Measurements from ENCODE around the gene TMEM132D. TPM values are rescaled to one million over a fixed set of nuclear protein-coding genes. Genes with fewer than 3 reads are reported as not detected.
"Not testable (repeated sequence)": the region's sequence is repeated elsewhere in the genome, so short reads cannot be mapped to it uniquely, and the experiment has no call there.

The TMEM132D gene
- total RNA-seq, 1 donor from 2014 or later, result not detected

DNA sequence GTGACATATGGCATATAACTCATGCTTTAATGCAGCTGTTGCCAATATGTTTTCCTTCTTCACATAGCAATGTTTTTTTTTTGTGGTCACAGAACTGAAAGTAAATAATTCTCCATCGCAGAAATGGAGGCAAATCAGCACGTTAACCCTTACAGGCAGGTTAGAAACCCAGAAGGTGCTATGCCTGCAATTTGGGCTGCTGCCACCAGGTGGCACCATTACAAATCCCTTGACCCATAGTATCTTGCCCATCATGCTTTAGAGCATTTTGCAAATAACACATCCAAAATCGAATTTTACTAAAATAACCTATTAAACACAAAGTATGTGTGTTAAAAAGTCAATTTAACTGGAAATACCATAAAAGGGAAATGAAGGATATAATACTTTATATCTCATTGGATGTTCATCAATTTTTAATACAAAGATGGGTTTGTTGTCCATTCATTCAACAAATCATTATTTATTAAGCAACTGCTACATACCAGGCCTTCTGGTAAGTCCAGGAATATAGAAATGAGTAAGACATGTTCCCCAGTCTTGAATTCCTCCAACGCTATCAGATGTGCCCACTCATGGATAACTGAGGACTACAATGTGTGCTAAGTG, 710.5 kb downstream of the TMEM132D start:
- intact Hi-C loops (cut with micrococcal nuclease), result no loop called here
- ATAC-seq, result no peak

DNA sequence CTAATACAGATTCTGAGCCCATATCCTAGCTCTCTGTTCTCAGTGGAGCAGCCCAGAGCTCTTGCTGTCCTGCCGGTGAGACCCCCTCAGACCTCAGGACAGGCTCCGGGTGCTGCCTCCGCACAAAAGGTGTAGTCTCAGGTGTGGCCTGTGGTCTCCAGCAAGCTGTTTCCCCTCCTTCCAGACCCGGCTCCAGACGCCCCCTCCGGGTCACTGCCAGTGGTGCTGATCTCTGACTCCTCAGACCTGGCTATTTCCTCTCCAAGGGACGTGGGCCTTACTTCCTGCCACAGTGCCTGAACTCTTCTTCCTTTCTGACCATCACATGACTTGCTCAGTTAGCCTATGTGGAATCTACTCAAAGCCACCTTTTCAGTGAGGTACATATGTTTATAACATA, 713.0 kb downstream of the TMEM132D start:
- ATAC-seq, result no peak
- intact Hi-C loops (cut with micrococcal nuclease), result no loop called here
- no peak for DNase-seq

More for the DNA sequence above, 710.5 kb downstream of the TMEM132D start:
- DNase-seq, result no peak

DNA sequence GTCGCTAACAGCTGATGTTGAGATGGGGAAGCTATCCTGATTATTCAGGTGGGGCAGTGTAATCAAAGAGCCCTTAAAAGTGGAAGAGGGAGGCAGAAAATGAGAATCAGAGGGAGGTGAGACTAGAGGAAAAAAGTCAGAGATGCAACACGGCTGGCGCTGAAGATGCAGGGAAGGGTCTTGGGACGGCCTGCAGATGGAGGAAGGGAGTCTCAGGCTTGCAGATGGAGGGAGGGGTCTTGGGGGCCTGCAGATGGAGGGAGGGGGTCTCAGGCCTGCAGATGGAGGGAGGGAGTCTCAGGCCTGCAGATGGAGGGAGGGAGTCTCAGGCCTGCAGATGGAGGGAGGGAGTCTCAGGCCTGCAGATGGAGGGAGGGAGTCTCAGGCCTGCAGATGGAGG, 713.9 kb downstream of the TMEM132D start:
- DNase-seq; intact Hi-C loops (cut with micrococcal nuclease); ATAC-seq: not testable (repeated sequence)

DNA sequence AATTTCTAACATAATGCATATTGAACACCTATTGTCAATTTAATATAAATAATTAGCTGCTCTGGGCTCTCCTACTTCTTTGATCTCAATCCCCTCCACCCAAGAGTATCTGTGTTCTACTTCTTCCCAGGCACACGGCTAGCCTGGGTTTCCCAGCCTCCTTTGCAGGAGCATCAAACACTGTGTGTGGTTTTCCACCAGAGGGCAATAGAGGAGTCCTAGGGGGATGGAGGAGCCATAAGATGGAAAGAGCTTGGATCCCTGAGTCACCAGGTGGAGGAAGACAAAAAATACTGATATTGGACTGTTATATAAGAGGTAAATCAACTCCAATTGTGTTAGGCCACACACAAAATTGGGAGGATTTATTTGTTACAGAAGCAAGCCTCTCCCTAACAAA, 716.9 kb downstream of the TMEM132D start:
- DNase-seq, result no peak
- no peak for ATAC-seq
- intact Hi-C loops (cut with micrococcal nuclease), result no loop called here

DNA sequence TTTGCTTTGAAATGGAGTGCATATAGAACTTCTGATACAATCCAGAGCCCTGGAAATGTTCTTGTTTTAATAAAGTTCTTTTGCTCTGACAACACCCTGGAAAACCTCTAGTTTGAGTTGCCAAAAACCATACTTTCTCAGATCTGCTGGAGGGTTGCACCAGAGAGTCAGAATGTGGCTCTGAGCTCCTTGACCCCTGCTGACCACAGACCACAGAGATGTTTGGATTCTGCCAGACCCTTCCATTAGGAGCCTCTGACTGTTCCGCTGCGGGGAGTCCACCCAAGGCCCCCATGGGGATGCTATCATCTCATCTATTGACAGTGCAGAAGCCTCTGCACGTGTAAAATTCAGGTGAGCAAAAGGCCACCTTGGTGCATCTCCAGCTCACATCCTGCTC, 718.0 kb downstream of the TMEM132D start:
- DNase-seq (no peak), ATAC-seq (no peak)
- intact Hi-C loops (cut with micrococcal nuclease), result no loop called here

DNA sequence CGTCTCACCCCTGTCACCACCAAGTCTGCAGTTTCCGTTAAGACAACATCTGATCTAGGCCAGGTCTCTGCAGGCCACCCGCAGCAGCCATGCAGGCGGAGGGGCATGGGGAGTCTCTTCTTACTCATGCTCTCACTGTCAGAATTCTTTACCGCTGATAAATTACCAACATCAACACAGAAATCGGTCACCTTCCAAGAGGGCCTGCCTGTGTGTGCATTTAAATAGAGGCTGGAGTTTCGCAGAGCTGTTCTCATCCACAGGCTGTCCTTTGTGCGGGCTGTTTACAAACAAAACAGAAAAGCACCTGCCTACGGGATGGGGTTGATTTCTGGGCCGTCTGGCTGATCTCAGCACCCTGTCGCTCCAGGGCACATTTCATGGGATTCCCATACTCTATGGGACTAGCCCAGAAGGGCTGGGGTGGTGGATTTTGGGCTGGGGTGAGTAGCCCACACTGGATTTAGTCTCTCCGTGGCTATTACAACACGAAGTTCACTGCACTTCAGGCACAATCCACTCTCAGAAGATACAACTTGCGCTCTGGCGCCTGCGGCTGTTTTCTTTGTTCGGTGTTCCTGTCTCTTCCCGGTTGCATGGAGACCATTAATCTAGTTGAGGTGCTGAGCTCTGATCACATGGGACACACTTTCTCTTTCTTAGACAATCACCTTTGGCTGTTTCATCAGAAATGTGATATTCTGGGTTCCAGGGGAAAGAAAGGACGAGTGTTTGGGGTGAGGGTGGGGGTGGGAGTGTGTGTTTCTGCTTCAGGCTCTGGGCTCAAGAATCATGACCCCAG, 719.5 kb downstream of the TMEM132D start:
- DNase-seq (no peak), ATAC-seq (no peak)
- intact Hi-C loops (cut with micrococcal nuclease), result no loop called here

DNA sequence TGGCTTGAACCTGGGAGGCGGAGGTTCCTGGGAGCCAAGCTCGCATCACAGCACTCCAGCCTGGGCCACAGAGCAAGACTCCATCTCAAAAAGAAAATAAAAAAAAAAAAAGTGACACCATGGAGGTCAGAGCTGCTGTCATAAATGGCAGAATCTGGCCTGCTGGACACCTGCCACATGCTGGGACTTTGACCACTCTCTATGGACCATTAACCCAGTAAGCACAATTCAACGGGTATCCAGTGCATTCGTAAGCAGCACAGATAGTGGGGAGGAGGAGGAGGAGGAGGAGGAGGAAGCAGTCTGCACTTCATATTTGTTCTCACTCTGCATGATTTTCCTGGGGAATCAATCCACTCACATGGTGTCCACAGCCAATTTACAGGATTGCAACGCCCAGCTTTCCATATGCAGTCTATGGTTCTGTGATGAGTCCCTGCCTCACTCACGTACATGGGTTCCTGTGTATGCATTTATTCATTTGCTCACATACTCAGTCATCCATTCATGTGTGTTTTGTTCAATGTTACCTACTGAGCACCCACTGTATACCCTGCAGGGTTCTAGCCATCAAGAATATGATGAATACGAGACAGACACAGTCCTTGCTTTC, 723.8 kb downstream of the TMEM132D start:
- intact Hi-C loops (cut with micrococcal nuclease), result no loop called here
- no peak for ATAC-seq
- DNase-seq, result no peak

DNA sequence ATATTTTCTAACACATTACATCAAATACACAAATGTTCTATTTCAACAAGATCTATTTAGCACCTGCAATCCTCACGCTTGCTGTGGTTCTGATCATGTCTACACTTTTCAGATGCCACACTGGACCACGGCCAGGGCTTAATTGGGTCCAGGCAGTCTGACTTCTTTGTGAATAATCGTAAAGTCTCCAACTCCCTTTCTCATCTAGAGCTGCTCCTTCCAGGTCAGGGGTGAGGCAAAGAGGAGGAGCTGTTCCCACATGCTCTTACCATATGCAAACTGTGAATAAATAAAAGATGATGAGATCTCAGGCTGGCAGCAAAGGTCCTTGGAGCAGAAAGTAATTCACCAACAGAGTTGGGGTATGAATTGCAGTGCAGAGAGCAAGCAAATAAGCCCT, 733.9 kb downstream of the TMEM132D start:
- DNase-seq (no peak), ATAC-seq (no peak)
- intact Hi-C loops (cut with micrococcal nuclease), result no loop called here

DNA sequence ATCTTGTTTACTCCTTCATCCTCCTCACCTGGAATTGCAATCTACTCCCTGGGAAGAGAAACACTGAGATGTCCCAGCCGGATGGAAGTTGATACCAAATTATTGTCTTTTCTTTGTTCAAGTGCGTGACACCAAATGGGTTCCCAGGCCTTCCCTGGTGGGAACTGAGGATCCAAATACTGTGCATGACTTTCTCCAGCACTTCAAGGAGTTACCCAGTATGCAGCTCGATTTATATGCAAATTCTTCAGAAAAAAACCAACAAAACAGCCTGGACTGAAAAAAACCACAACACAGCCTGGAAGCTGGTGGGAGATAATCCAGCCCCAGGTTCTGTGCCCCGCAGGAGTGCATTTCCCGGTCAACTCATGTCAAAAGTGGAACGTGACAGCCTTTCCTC, 740.0 kb downstream of the TMEM132D start:
- DNase-seq, result no peak
- no peak for ATAC-seq
- intact Hi-C loops (cut with micrococcal nuclease), result no loop called here

DNA sequence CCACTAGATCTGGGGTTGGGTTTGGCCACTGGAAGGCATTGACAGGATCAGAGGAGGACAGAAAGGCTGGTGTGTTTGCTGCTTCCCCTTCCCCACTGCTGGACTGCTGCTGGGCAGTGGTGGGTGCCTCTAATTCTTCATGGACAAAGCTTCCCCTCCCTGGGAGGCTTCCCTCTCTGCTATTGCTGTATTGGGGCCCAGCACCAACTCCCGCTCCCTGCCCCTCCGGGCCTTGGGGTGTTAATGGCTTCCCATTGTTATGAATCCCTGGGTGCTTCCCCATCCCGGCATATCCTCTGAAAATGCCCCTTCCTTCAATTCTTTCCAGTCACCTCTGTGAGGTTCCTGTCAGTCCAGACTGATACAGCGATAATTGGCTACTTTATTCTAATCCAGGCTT, 740.4 kb downstream of the TMEM132D start:
- intact Hi-C loops (cut with micrococcal nuclease), result no loop called here
- DNase-seq (no peak), ATAC-seq (no peak)

DNA sequence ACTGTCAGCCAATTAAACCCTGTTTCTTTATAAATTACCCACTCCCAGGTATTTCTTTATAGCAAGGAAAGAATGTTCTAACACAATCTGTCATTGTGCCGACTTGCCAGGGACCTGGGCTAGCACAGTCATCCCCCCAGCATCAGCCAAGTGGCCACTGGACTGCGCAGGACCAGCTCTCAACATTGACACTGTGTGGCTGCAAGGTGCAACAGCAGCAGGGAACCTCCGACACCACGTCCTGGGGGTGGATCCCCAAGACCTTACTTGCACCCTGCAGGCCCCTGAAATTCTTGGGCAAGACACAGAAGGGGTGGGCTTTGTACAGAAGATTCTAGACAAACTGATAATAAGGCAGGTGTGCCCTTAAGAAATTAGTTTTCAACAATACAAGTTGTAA, 741.0 kb downstream of the TMEM132D start:
- intact Hi-C loops (cut with micrococcal nuclease), result no loop called here
- ATAC-seq (no peak), DNase-seq (no peak)

DNA sequence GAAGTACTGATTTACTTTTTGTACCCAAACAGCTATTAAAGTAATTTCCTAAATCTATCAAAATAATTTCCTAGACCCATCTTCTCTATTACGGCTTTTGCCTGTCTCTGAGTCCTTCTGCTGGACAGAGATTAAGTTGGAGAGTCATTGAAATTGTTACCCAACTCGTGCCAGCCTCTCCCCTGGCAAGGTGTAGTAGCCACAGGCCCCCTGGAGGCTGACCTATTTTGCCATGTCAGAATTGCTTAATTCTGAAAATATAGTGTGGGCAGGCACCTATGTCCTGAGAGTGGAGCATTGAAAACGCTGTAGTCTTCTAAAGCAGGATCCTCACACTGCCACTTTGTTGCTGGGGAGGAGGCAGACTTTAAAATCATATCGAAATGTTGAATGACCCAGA, 742.3 kb downstream of the TMEM132D start:
- DNase-seq (no peak), ATAC-seq (no peak)
- intact Hi-C loops (cut with micrococcal nuclease), result no loop called here

DNA sequence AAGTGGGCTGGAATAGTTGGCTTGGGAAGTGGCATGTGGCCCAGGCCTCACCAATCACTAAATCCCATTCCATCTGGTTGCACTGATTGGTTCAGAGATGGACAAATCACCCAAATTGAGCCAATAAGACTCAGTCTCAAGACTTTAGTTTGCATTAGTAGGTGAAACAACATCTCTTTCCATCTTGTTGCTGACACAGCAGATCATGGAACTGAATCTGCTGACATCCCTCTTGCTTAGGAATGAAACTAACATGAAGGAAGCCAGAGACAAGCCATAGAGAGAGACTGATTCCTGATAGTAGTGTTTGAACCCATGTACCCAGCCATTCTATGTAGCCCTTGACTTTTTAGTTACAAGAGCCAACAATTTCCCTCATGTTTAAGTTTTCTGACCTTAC, 743.5 kb downstream of the TMEM132D start:
- DNase-seq (no peak), ATAC-seq (no peak)
- intact Hi-C loops (cut with micrococcal nuclease), result no loop called here

DNA sequence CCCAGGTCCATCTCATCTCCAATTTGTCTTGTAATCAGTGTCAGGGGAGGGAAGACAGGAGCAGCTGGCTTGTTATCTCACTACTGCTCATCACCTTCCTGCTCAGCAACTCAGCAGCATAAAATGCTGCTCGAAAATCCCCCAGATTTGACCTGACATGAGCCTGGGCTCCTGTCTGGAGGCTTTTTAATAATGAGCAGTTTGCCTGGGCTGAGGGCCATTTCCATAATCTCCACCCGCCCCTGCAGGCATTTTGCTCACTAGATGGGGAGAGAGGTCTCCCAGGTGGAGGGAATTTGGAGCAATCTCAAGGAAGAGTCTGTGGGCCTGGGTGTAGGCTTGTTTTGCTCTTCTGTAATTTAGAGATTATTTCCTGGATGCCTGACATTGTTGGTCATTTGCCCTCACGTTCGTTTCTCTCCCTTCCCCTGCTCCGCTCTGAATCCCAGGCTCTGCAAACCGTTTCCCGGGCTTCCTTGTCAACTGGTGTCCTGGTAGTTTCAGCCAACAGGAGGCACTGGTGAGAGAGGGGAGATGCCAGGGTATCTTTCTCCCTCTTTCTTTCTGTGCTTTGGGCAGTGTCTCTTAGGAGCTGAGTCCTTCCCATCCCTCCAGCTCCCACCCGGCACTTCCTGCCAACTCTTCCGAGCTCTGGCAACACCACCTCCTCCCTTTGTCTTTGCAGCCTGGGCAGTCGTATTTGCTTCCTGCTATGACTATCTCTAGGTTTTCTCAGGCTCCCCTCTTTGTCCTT, 751.3 kb downstream of the TMEM132D start:
- ATAC-seq (no peak), DNase-seq (no peak)
- intact Hi-C loops (cut with micrococcal nuclease), result no loop called here

DNA sequence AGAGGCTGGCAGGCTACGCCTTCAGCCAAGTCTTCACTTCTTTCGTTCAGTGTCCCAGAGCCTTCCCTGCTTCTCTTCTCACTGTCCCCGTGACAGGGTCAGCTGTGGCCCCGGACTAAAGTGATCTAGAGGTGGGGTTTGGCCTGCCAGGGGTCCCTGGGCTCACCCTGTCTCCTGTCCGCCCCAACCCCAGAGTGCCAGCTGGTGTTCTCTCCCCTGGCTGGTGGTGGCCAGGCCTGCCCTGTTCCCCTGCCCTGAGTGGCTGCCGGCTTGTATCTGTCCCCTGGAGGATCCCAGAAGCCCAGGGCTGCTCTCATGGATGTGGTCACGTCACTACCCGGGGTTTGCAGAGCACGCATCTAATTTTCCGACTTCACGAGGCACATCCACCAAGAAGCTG, 753.1 kb downstream of the TMEM132D start:
- ATAC-seq (no peak), DNase-seq (no peak)
- intact Hi-C loops (cut with micrococcal nuclease), result no loop called here

DNA sequence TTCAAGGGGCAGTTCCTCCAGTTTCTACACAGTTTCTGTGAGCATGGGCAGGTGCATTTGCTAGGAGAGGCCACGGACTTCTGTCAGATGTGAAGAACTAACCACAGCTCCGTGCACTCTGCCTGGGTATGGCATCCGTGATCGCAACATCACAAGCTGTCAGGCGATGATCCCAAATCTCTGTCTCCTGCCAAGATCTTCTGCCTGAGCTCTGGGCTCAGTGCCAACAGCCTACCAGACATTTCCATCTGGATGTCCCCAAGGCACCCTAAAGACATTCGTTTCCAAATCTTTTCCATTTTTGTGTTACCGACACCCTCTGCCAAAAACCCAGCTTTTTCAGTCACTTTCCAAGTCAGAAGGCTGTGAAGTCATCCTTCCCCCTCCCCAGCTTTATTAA, 758.4 kb downstream of the TMEM132D start:
- ATAC-seq (no peak), DNase-seq (no peak)
- intact Hi-C loops (cut with micrococcal nuclease), result no loop called here

DNA sequence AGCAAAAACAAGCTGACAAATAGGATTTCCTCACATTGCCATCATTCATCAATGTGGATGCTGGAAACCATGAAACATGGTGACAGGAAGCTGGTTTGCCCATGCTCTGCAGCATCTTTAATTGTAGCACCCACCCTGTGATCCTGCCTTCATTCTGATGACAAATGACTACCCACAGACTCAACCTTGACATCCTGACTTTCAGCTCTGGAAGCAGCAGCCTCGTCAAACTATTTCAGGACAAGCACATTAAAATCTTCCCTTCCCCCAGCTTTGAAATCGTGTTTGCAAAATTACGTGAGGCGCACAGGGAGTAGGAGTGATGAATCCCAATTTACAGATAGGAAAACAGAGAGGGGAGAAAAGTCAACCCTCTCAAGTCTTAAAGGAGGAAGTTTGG, 765.0 kb downstream of the TMEM132D start:
- ATAC-seq (no peak), DNase-seq (no peak)
- intact Hi-C loops (cut with micrococcal nuclease), result no loop called here

DNA sequence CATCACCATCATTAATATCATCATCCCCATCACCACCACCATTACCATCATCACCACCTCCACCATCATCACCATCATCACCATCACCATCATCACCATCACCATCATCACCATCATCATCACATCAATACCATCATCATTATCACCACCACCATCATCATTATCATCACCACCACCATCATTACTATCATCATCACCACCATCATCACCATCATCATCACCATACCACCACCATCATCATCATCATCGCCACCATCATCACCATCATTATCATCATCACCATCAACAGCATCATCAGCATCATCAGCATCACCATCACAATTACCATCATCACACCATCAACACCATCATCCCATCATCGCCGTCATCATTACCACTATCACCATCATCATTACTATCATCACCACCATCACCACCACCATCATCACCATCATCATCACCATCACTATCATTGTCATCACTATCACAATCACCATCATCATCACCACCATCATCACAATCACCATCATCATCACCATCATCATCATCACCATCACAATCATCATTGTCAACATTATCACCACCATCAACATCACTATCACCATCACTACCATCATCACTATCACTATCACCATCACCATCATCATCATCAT, 767.0 kb downstream of the TMEM132D start:
- intact Hi-C loops (cut with micrococcal nuclease), result no loop called here
- no peak for DNase-seq

DNA sequence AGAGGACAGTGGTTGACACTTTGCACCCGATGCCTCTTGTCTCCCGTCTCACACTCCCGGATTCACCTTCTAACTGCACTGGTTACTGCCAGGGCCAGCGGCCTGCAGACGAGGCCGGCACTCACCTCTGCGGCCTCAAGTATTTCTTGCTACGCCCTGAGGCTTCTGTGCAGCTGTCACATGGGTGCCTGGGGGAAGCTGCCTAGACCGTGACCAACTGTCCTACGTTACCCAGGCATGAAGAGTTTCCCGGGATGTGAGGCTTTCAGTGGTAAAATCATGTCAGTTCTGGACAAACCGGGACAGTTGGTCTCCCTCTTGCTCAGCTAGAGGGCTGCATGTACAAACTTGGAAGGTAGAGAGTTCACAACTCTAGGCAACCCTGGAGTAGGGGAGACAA, 776.1 kb downstream of the TMEM132D start:
- ATAC-seq, result no peak
- intact Hi-C loops (cut with micrococcal nuclease), result no loop called here
- no peak for DNase-seq

More for the DNA sequence above, 767.0 kb downstream of the TMEM132D start:
- ATAC-seq, result no peak

DNA sequence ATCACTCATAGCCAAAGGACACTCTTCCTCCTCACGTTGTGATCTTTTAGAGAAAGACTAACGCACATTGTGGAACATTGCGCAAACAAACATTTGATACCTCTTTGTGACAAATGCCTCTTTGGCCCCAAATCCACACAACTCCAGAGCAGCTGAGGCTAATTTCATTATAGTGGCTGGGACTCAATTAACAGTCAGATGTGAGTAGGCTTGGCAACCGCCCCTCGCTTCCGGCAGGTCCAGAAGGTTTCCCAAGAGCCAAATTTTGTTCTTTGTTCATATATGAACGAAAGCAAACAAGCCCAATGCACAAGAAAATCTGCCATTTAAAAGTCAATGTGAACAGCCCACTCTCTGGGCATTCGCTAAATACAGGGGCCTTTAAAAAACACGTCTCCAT, 776.6 kb downstream of the TMEM132D start:
- no peak for ATAC-seq
- DNase-seq, result no peak
- intact Hi-C loops (cut with micrococcal nuclease), result no loop called here
